GM12801 (cell line): ENCODE results near the gene RPTOR.

Experiments
- TF ChIP-seq, protein P1 (sequence below): IDR thresholded peaks from one replicate; pipeline ENCODE4 v1.5.1; 2011; ENCODE audit warnings: control low read depth; ENCODE audit not compliant: insufficient read length; ENCODE audit errors: extremely low read depth

RPTOR gene

DNA sequence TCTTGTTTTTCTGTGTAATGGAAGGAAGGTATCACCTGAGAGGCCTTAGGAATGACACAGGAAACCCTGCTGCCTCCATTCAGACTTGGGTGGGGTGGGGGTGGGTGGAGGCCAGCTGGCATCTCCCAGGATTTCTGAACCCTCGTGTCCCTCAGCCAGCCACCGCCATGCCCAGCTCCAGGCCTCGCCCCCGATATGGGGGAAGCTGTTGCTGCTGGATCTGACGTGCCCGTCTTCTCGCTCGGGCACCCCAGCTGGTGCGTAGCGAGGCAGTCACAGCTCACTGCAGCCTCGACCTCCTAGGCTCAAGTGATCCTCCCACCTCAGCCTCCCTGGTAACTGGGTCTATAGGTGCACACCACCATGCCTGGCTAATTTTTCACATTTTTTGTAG is 227.0 kb downstream of the RPTOR start:
- TF ChIP-seq, protein P1, sequence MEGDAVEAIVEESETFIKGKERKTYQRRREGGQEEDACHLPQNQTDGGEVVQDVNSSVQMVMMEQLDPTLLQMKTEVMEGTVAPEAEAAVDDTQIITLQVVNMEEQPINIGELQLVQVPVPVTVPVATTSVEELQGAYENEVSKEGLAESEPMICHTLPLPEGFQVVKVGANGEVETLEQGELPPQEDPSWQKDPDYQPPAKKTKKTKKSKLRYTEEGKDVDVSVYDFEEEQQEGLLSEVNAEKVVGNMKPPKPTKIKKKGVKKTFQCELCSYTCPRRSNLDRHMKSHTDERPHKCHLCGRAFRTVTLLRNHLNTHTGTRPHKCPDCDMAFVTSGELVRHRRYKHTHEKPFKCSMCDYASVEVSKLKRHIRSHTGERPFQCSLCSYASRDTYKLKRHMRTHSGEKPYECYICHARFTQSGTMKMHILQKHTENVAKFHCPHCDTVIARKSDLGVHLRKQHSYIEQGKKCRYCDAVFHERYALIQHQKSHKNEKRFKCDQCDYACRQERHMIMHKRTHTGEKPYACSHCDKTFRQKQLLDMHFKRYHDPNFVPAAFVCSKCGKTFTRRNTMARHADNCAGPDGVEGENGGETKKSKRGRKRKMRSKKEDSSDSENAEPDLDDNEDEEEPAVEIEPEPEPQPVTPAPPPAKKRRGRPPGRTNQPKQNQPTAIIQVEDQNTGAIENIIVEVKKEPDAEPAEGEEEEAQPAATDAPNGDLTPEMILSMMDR: no peak

- TF ChIP-seq, protein P1: no peak
Measured at GRCh38 chr17:80772906-80773242, 228.2 kb downstream of the RPTOR start.

DNA sequence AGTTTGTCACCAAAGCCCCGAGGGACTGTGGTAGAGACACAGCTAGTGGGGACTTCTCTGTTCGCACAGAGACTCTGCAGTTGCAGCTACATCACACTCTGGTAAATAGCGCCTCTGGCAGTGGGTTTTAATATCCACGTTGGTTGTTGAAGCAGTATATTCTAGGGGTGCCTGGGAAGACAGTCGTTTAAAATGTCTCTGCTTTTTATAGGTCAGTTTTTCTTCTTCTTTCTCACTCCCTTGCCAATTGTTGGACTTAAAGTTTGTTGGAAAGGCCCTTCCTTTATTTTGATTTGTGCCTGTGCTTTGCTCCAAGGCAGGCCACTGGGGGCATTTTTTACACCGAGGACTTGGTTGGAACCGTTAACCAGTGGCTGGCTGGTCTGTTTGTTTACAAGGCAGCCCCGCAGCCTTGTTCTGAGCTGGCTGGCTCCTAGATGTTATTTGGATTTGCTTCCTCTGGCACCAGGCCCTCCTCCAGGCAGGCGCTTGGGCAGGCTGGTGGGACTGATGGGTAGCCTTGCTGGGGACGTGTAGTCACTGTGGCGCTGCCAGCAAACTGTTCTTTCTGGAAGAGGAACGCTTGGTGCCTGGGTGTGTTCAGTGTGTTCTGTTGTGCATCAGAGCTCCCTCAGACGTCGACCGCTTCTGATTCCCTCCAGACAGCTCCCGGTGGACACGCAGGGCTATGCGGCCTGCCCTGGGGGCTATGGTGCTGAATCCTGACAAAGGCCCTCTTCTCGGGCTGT is 228.8 kb downstream of the RPTOR start:
- TF ChIP-seq, protein P1: no peak

DNA sequence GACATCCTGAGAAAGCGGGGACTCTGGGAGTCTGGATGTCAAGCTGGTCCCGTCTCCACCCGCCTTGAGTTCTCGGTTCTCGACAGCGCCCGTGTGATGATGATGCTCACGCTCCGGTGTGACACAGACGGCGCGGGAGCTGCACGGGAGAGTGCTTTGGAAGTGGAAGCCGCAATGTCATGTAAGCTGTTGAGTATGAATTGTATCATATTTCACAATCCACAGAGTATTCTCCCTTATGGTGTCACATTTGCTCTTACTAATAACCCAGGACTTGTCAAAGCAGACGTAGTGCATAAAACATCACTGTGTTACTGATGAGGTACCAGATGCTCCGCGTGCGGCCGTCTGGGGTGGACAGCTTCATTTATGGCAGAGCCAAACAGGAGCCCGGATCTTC is 229.5 kb downstream of the RPTOR start:
- TF ChIP-seq, protein P1: no peak

DNA sequence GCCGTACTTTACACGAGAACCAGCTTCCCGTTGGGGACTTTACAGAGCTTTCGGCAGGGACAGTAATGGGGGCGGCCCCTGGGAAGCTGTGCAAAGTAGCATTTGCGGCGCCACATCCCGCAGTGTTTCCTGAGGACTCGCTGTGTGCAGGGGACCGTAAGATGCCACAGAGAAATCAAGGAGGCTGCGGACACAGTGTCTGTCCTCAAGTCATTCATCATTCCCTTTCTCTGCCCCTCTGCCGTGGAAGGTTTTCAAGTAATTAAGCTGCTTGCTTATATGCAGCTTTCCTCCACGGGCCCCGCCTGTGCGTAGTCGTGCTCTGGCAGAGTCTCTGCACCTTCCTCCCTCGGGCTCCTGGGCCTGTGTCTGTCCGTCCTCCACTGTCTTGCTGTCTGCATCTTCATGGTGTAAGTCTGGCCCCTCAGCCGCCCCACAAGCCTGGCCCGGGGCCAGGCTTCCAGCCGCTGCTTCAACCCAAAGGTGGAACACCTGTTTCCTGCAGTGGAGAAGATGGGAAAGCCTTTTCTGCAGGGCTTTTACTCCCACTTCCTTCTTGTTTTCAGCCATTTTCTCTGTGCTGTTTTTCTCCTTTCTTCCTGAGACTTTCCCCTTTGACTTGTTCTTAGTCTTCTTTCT is 230.1 kb downstream of the RPTOR start:
- TF ChIP-seq, protein P1: no peak

- TF ChIP-seq, protein P1: no peak
Measured at GRCh38 chr17:80775863-80776262, 231.2 kb downstream of the RPTOR start.

- TF ChIP-seq, protein P1: no peak
Measured at GRCh38 chr17:80777274-80777673, 232.6 kb downstream of the RPTOR start.
